ENCODE results near the gene SYCE3.

Gene SYCE3

GRCh38 chr22:50585781-50586180, 23.1 kb upstream of the SYCE3 start:
- Histone ChIP-seq H3K9ac (ENCODE audit: low read depth, low read length, poor library complexity, severe bottlenecking) (no peak overlapping the region), H3K4me3 (ENCODE audit: low read length, poor library complexity, severe bottlenecking) (no peak overlapping the region), H3F3A (ENCODE audit: low read depth) (no peaks in the 10 kb centered on the region), H3K4me1 (ENCODE audit: insufficient read depth, low read length, poor library complexity, severe bottlenecking) (peaks cover 26% of the 10 kb centered on the region), H3K27me3 (ENCODE audit: insufficient read depth, low read length, poor library complexity, severe bottlenecking) (no peaks in the 10 kb centered on the region), H3K4me2 (ENCODE audit: low read depth, low read length, poor library complexity, severe bottlenecking) (peak overlapping the region; percentile 29), H3K9me2 (replicated peaks; ENCODE audit: low read depth, low read length) (no peaks in the 10 kb centered on the region), H4K20me1 (ENCODE audit: insufficient read depth, low read length, poor library complexity, severe bottlenecking) (peaks cover 3% of the 10 kb centered on the region), H3K36me3 (ENCODE audit: insufficient read depth, low read length) (no peaks in the 10 kb centered on the region), H3K9me3 (ENCODE audit: insufficient read depth, low read depth, low read length) (no peaks in the 10 kb centered on the region), H3K79me2 (ENCODE audit: insufficient read depth, low read length) (peaks cover 22% of the 10 kb centered on the region), H2AFZ (ENCODE audit: low read length) (no peak overlapping the region)
- TF ChIP-seq EZH2phosphoT487 (IDR thresholded peaks at IDR 0.05; ENCODE audit: borderline replicate concordance) = no peak
- no peak for TF ChIP-seq CTCF (conservative IDR thresholded peaks at IDR 0.05; ENCODE audit: low read length)

DNA sequence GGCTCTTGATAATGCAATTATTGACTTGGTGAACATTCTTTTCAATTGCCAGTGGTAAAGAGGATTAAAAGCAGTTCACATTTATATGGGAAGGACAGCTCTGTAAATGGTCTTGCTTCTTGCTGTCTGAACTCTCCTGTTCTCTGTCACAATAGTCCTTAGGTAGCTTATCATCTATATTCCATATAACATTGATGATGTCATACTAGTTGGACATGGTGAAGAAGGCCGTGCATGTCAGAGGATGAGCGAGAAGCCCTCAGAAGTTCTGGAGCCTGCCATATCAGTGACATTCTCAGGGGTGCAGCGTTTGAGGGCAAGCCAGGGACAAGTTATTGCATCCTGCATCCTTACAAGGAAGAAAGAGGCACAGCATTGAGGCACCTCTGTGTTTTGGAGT, 22.5 kb upstream of the SYCE3 start:
- H3K79me2 ChIP-seq (ENCODE audit: insufficient read depth, low read length) = peaks cover 24% of the 10 kb centered on the region
- peaks cover 26% of the 10 kb centered on the region for H3K4me1 ChIP-seq (ENCODE audit: insufficient read depth, low read length, poor library complexity, severe bottlenecking)
- H3K4me3 ChIP-seq (ENCODE audit: low read length, poor library complexity, severe bottlenecking) = no peak overlapping the region
- no peaks in the 10 kb centered on the region for H3K36me3 ChIP-seq (ENCODE audit: insufficient read depth, low read length)
- H2AFZ ChIP-seq (ENCODE audit: low read length) = no peak overlapping the region
- peak overlapping the region; percentile 29 for H3K4me2 ChIP-seq (ENCODE audit: low read depth, low read length, poor library complexity, severe bottlenecking)
- no peak for TF ChIP-seq CTCF (conservative IDR thresholded peaks at IDR 0.05; ENCODE audit: low read length)
- no peak for TF ChIP-seq EZH2phosphoT487 (IDR thresholded peaks at IDR 0.05; ENCODE audit: borderline replicate concordance)
- no peaks in the 10 kb centered on the region for H3F3A ChIP-seq (ENCODE audit: low read depth)
- H3K27me3 ChIP-seq (ENCODE audit: insufficient read depth, low read length, poor library complexity, severe bottlenecking) = no peaks in the 10 kb centered on the region
- H3K9me3 ChIP-seq (ENCODE audit: insufficient read depth, low read depth, low read length) = no peaks in the 10 kb centered on the region
- peaks cover 3% of the 10 kb centered on the region for H4K20me1 ChIP-seq (ENCODE audit: insufficient read depth, low read length, poor library complexity, severe bottlenecking)
- H3K9me2 ChIP-seq (replicated peaks; ENCODE audit: low read depth, low read length) = no peaks in the 10 kb centered on the region
- no peak overlapping the region for H3K9ac ChIP-seq (ENCODE audit: low read depth, low read length, poor library complexity, severe bottlenecking)

DNA sequence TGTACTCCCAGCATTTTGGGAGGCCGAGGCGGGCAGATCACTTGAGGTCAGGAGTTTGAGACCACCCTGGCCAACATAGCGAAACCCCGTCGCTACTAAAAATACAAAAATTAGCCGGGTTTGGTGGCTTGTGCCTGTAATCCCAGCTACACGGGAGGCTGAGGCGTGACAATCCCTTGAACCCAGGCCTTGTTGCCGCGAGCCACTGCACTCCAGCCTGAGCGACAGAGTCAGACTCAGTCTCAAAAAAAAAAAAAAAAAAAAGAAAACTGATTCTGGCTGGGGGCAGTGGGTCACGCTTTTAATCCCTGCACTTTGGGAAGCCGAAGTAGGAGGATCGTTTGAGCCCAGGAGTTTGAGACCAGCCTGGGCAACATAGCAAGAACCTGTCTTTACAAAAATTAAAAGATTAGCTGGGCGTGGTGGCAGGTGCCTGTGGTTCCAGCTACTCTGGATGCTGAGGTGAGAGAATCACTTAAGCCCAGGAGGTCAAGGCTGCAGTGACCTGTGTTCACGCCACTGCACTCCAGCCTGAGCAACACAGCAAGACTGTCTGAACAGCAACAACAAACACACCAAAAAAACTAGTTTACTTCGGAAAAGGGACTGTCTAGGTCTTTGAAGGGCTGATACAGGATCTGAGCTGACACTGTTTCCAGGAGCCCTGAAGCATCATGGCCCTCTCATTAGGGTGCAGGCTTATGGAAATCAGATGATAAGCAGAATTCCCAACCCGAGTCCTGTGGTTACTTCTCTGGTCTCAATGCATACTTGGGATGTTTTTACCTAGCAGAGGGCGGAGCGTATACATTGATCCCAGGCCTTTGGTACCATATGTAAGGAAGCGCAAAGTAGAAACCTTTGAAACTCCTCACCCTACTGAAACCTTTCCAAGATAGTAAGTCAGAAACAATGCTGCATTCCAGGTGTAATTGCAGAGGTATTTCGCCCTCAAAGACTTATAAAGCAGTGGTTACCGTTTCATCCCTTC, 21.7 kb upstream of the SYCE3 start:
- Histone ChIP-seq H3K9me3 (ENCODE audit: insufficient read depth, low read depth, low read length) (no peaks in the 10 kb centered on the region), H3K36me3 (ENCODE audit: insufficient read depth, low read length) (no peaks in the 10 kb centered on the region), H3K4me3 (ENCODE audit: low read length, poor library complexity, severe bottlenecking) (peak overlapping the region; percentile 93), H3K79me2 (ENCODE audit: insufficient read depth, low read length) (peaks cover 24% of the 10 kb centered on the region), H3K9me2 (replicated peaks; ENCODE audit: low read depth, low read length) (no peaks in the 10 kb centered on the region), H3K9ac (ENCODE audit: low read depth, low read length, poor library complexity, severe bottlenecking) (peak overlapping the region; percentile 94), H4K20me1 (ENCODE audit: insufficient read depth, low read length, poor library complexity, severe bottlenecking) (peaks cover 3% of the 10 kb centered on the region), H3K27me3 (ENCODE audit: insufficient read depth, low read length, poor library complexity, severe bottlenecking) (no peaks in the 10 kb centered on the region), H3F3A (ENCODE audit: low read depth) (no peaks in the 10 kb centered on the region), H3K4me1 (ENCODE audit: insufficient read depth, low read length, poor library complexity, severe bottlenecking) (peaks cover 32% of the 10 kb centered on the region), H2AFZ (ENCODE audit: low read length) (no peak overlapping the region), H3K4me2 (ENCODE audit: low read depth, low read length, poor library complexity, severe bottlenecking) (peak overlapping the region; percentile 91)
- no peak for TF ChIP-seq EZH2phosphoT487 (IDR thresholded peaks at IDR 0.05; ENCODE audit: borderline replicate concordance)
- no peak for TF ChIP-seq CTCF (conservative IDR thresholded peaks at IDR 0.05; ENCODE audit: low read length)

Data from Loucy (cell line).